ENCODE results near the gene IFI27L1.

The IFI27L1 gene

DNA sequence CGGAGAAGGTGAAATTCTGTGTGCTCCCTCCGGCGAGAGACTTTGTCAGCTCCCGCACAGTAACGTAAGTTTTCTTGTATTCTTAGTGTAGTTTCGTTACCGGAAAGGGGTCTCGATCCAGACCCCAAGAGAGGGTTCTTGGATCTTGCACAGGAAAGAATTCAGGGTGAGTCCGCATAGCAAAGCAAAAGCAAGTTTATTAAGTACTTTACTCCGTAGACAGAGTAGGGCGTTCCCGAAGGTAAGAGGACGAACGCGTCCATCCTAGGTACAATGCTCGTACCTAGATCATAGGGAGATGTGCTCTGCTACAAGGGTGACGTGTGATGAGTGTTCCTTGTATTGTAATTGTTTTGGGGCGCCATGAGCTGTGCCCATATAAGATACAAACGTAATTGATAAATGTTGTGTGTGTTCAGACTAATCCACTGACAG is 293 bp downstream of the IFI27L1 start:
- DNase-seq, result no peak

DNA sequence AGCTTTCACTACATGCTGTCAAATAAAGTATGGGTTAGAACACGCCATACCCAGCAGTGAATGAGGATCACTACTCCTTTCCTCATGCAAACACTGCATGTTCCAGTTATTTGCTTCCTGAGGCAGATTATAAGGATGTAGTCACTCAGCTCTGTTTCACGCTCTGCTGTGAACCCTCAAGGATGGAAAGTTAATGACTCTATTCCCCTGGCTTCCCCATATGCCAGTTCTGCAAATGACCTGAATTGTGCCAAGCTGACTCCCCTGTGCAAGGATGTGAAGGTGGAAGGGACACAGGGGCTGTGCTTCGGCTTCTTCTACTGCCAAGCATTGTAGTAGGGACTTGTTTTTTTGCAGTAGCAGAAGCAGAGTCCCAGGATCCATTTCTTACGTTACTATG is 6.8 kb downstream of the IFI27L1 start:
- DNase-seq, result no peak

DNA sequence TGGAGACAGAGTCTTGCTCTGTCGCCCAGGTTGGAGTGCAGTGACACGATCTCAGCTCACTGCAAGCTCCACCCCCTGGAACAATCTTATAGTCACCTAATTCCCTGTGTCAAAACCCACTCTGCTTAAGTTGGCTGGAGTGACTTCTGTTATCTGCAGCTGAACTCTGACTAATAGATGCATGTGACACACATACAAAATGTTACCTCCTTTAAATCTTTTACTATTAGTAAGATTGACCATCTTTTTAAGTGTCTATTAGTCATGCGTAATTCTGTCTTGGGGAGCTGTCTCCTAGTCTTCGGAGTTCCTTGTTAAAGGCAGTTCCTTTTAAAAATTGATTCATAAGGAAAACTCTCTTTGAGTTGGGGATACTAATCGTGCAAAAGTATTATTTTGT is 7.4 kb downstream of the IFI27L1 start:
- no peak for DNase-seq

GRCh38 chr14:94089479-94089878 is 8.4 kb downstream of the IFI27L1 start:
- no peak for DNase-seq

- no peak for DNase-seq
These were observed 12.3 kb downstream of the IFI27L1 start for GRCh38 chr14:94093418-94093817.

- no peak for DNase-seq
These were observed 16.0 kb downstream of the IFI27L1 start for GRCh38 chr14:94097091-94097490.

- DNase-seq, result no peak
These were observed 17.3 kb downstream of the IFI27L1 start for GRCh38 chr14:94098326-94098992.

DNA sequence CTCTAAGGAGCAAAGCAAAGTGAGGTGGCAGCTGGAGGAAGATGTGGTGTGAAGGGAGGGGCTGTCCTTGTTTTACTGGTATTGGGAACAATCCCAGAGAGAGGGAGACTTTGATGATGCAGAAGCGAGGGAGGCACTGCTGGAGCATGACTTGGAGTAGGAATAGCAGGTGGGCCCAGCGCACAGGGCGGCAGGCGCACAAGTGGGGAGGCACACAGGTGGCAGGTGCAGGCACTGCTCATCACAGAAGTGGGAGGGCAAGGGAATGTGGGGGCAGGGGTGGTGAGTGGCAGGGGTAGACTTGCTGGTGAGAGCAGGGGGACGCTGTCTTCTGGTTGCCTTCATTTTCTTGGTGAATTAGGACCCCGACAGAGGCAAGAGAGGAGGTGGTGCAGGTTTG is 17.9 kb downstream of the IFI27L1 start:
- DNase-seq, result no peak

GRCh38 chr14:94100847-94101246 is 19.7 kb downstream of the IFI27L1 start:
- DNase-seq, result no peak

DNA sequence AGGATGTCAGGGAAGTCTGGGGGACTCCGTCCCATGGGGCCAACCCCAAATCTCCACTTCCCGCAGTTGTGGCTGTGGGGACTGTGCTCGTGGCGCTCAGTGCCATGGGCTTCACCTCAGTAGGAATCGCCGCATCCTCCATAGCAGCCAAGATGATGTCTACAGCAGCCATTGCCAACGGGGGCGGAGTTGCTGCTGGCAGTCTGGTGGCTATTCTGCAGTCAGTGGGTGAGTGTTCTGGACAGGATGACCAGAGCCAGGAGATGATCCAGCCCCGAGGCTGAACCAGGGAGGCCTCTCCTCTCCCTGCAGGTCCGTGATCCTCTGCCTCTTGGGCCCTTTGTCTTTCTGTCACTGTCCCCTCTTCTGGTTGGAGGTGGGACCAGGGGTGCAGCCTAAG is 20.6 kb downstream of the IFI27L1 start:
- DNase-seq, result no peak

- DNase-seq, result no peak
These were observed 21.8 kb downstream of the IFI27L1 start for GRCh38 chr14:94102768-94103482.

- no peak for DNase-seq
These were observed 22.5 kb downstream of the IFI27L1 start for GRCh38 chr14:94103554-94104150.

GRCh38 chr14:94104731-94105130 is 23.6 kb downstream of the IFI27L1 start:
- no peak for DNase-seq

GRCh38 chr14:94109915-94110250 is 28.8 kb downstream of the IFI27L1 start:
- no peak for DNase-seq

GRCh38 chr14:94110552-94111181 is 29.6 kb downstream of the IFI27L1 start, which contains the start of gene IFI27:
TSS of gene IFI27 (plus strand) at chr14:94110736.
- DNase-seq, result no peak

GRCh38 chr14:94111276-94112095 is 30.4 kb downstream of the IFI27L1 start:
- DNase-seq, result no peak

GRCh38 chr14:94112513-94113063 is 31.5 kb downstream of the IFI27L1 start:
- no peak for DNase-seq

DNA sequence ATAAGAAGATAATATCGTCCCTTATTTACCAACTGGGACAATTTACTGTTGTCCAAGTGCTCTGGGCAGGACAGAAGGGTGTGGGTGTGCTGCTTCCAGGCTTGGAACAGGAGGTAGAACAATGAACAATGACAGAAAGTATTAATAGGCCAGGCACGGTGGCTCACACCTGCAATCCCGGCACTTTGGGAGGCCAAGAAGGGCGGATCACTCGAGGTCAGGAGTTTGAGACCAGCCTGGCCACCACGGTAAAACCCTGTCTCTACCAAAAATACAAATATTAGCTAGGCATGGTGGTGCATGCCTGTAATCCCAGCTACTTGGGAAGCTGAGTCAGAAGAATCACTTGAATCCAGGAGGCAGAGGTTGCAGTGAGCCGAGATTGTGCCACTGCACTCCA is 32.0 kb downstream of the IFI27L1 start:
- DNase-seq, result no peak

DNA sequence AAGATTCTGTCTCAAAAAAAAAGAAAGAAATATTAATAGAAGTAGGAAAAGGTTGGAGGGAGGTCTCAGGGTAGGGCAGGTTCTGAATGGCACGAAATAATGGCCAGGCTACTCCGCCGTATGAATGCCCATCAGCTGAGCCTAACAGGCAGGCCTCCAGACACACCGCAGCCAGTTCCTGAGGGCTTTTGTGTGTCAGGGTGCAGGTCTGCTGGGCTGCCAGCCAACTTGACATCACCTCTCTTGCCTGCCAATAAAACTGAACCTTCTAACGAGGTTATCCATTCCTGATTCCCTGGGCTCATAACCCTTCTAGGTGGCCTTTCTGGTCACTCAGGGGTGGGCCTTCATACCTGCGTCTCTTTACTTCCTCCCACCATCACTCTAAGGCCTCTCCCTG is 32.4 kb downstream of the IFI27L1 start:
- DNase-seq, result peak; percentile 4 to 37

DNA sequence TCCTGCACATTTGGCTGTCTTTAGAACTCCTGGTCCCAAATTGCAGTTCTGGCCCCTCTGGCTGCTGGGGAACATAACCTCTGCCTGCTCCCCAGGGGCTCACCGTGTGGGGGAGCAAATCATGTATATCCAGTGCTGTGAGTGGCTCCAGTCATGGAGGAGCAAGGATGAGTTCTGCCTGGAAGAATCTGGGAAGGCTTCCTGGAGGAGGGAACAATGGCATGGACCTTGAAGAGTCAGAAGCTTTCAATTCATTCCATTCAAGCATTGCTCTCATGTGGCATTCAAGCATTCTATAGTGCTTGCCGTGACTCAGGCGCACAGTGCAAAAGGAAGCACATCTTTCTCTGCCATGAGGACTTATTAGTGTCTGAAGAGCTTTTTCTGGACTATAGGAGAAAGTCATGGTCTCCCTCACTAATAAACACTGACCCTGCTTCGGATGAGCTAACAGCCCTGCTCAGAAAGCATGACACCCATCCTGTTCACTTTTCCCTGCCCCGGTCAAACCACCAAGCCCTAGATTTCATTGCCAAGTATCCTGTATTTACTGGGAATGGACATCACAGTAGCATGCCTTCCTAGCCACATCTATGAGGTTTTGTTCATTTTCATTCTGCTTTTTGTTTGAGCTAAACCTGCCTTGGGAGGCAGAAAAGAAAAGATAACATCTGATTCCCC is 32.9 kb downstream of the IFI27L1 start:
- no peak for DNase-seq

DNA sequence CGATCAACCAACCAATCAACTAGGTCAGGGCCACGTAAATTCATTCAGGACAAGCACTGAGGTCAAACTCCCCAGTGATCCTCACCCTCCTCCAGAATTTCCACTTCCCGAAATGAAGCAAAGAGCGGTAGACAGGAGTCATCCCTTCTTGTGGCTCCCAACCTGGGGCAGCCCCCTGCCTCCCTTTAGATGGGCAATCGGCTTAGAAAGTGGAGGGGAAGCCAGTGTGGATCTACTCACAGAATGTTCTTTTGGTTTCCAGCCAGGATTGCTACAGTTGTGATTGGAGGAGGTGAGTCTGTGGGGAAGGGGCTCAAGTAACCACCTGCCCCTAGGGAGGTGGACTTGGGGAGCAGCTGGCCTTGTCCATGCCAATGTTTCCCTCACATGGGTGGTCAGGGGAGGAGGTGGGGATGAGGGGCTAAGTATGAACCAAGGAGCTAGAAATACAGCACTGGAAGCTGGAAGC is 33.5 kb downstream of the IFI27L1 start:
- DNase-seq, result no peak

GRCh38 chr14:94115058-94115591 is 34.0 kb downstream of the IFI27L1 start:
- no peak for DNase-seq

Data from SHP77 (cell line).